MCF 10A (cell line): ENCODE measurements around the gene C11orf65. TPM values are rescaled to one million over a fixed set of nuclear protein-coding genes. Genes with fewer than 3 reads are reported as not detected.

Experiments
- BruUV-seq: library from RNA; stranded (reverse); fragments of 400-500 nt; replicated peaks from 2 replicates; lab custom pipeline; 2021; lab: Mats Ljungman, UMichigan
- CTCF ChIA-PET: fragments of 300-600 bp; sonication (Branson Sonifier 250); formaldehyde crosslinking; extraction: SDS; loops from one replicate; lab custom pipeline; 2021; ENCODE audit warnings: antibody characterized with exemption, inconsistent platforms; lab: Yijun Ruan, JAX
- POLR2A ChIA-PET: fragments of 300-600, 350-650 bp; sonication (Branson Sonifier 250); formaldehyde crosslinking; extraction: SDS; loops from one replicate; lab custom pipeline; 2020; ENCODE audit warnings: antibody characterized with exemption, inconsistent platforms; lab: Yijun Ruan, JAX
- DNase-seq: peaks from one replicate; pipeline ENCODE4 v3.0.0-alpha.2; 2018; ENCODE audit not compliant: unreplicated experiment
- H3K27ac Mint-ChIP-seq: one replicate; pipeline ENCODE4 v1.8.0; 2022; ENCODE audit warnings: mild to moderate bottlenecking, low read depth, mixed read lengths; ENCODE audit not compliant: unreplicated experiment
- H3K27me3 Mint-ChIP-seq: one replicate; pipeline ENCODE4 v1.8.0; 2022; ENCODE audit warnings: mixed read lengths; ENCODE audit not compliant: insufficient read depth, unreplicated experiment
- H3K36me3 Mint-ChIP-seq: one replicate; pipeline ENCODE4 v1.8.0; 2022; ENCODE audit warnings: mild to moderate bottlenecking, moderate library complexity, mixed read lengths; ENCODE audit not compliant: insufficient read depth, unreplicated experiment
- H3K4me1 Mint-ChIP-seq: one replicate; pipeline ENCODE4 v1.8.0; 2022; ENCODE audit warnings: mixed read lengths; ENCODE audit not compliant: insufficient read depth, unreplicated experiment
- H3K4me3 Mint-ChIP-seq: one replicate; pipeline ENCODE4 v1.8.0; 2022; ENCODE audit warnings: mild to moderate bottlenecking, moderate library complexity, mixed read lengths; ENCODE audit not compliant: unreplicated experiment
- H3K9me3 Mint-ChIP-seq: one replicate; pipeline ENCODE4 v1.8.0; 2022; ENCODE audit warnings: mixed read lengths; ENCODE audit not compliant: unreplicated experiment
- CTCF ChIP-seq: fragments of 200-600 bp; IDR thresholded peaks from one replicate; pipeline ENCODE4 v1.8.0; 2022; ENCODE audit warnings: antibody characterized with exemption, mild to moderate bottlenecking; ENCODE audit not compliant: unreplicated experiment
- intact Hi-C: fragments of 100-400 bp; cut with micrococcal nuclease; formaldehyde crosslinking; loops from 2 replicates; pipeline ENCODE4 v1.14.1; 2022
- total RNA-seq: library from RNA; stranded (reverse); gene quantifications from 2 replicates; pipeline ENCODE4 v1.2.3, GENCODE V29; 2022

C11orf65 gene
- total RNA-seq, 1 experiment from 2014 or later = 1.4 TPM

- no peak for DNase-seq
Measured at GRCh38 chr11:108343714-108344113, 123.6 kb downstream of the C11orf65 start.

GRCh38 chr11:108341654-108342053 is 125.7 kb downstream of the C11orf65 start:
- DNase-seq = no peak
- Mint-ChIP-seq H3K4me3 (no peak overlapping the region), H3K36me3 (peaks cover 24% of the 10 kb centered on the region), H3K4me1 (peaks cover 20% of the 10 kb centered on the region), H3K9me3 (no peaks in the 10 kb centered on the region), H3K27me3 (no peaks in the 10 kb centered on the region), H3K27ac (peak overlapping the region; percentile 4)
- no peak for TF ChIP-seq CTCF
- intact Hi-C loops = loop anchor here (5.0 kb wide), 1 partner anchor 306 kb away; no protein-coding TSS in a partner anchor
- POLR2A ChIA-PET = interaction anchor here (1.2 to 1.7 kb wide), 3 partner anchors 13 to 307 kb away, joined by 3 to 6 read pairs (median 3); no protein-coding TSS in a partner anchor
- CTCF ChIA-PET = interaction anchor here (0.7 to 1.3 kb wide), 3 partner anchors 77 to 223 kb away, joined by 3 read pairs; no protein-coding TSS in a partner anchor
- BruUV-seq = no TSS peak

More at GRCh38 chr11:108343714-108344113, 123.6 kb downstream of the C11orf65 start:
- no peak overlapping the region for H3K4me3 Mint-ChIP-seq
- CTCF ChIA-PET = interaction anchor here (0.6 kb wide), 1 partner anchor 93 kb away, joined by 3 read pairs; no protein-coding TSS in a partner anchor
- H3K9me3 Mint-ChIP-seq = no peaks in the 10 kb centered on the region
- POLR2A ChIA-PET = interaction anchor here (1.2 kb wide), 1 partner anchor 123 kb away, joined by 4 read pairs; no protein-coding TSS in a partner anchor
- no TSS peak for BruUV-seq
- no peak overlapping the region for H3K27ac Mint-ChIP-seq
- intact Hi-C loops = loop anchor here (5.0 kb wide), 1 partner anchor 304 kb away; no protein-coding TSS in a partner anchor
- peaks cover 20% of the 10 kb centered on the region for H3K4me1 Mint-ChIP-seq
- no peaks in the 10 kb centered on the region for H3K27me3 Mint-ChIP-seq
- TF ChIP-seq CTCF = no peak
- peaks cover 18% of the 10 kb centered on the region for H3K36me3 Mint-ChIP-seq

- POLR2A ChIA-PET = no interaction called here
- peaks cover 20% of the 10 kb centered on the region for H3K4me1 Mint-ChIP-seq
- BruUV-seq = no TSS peak
- no peak for TF ChIP-seq CTCF
- intact Hi-C loops = loop anchor here (5.0 kb wide), 1 partner anchor 306 kb away; no protein-coding TSS in a partner anchor
- H3K9me3 Mint-ChIP-seq = no peaks in the 10 kb centered on the region
- H3K27ac Mint-ChIP-seq = peak overlapping the region; percentile 4
- CTCF ChIA-PET = interaction anchor here (0.6 to 0.7 kb wide), 3 partner anchors 222 to 324 kb away, joined by 3 to 4 read pairs (median 3); partner anchors contain the start of gene DDX10
- H3K27me3 Mint-ChIP-seq = no peaks in the 10 kb centered on the region
- peak; percentile 92 for DNase-seq
- H3K4me3 Mint-ChIP-seq = no peak overlapping the region
- peaks cover 31% of the 10 kb centered on the region for H3K36me3 Mint-ChIP-seq
Measured at GRCh38 chr11:108340973-108341372, 126.4 kb downstream of the C11orf65 start.

GRCh38 chr11:108338750-108339149 is 128.6 kb downstream of the C11orf65 start:
- Mint-ChIP-seq H3K27ac (no peak overlapping the region), H3K9me3 (no peaks in the 10 kb centered on the region), H3K36me3 (peaks cover 43% of the 10 kb centered on the region), H3K4me3 (no peak overlapping the region), H3K27me3 (no peaks in the 10 kb centered on the region), H3K4me1 (peaks cover 13% of the 10 kb centered on the region)
- ChIA-PET CTCF (no interaction called here), POLR2A (interaction anchor here (1.0 to 1.3 kb wide), 2 partner anchors 10 to 12 kb away, joined by 3 to 7 read pairs; no protein-coding TSS in a partner anchor)
- no TSS peak for BruUV-seq
- TF ChIP-seq CTCF = no peak
- intact Hi-C loops = loop anchor here (10.0 kb wide), 1 partner anchor 1946 kb away; no protein-coding TSS in a partner anchor
- peak; percentile 1 for DNase-seq
